C4-2B (cell line): ENCODE data around the gene CSMD2.
"Not testable (repeated sequence)": the region's sequence is repeated elsewhere in the genome, so short reads cannot be mapped to it uniquely, and the experiment has no call there.

Source experiments
- H3K27ac ChIP-seq: fragments of 450-650 bp; 2 replicates; pipeline ENCODE4 v1.5.1; 2017
- CTCF ChIP-seq: fragments of 450-650 bp; conservative IDR thresholded peaks from 2 replicates; pipeline ENCODE4 v1.5.1; 2017; ENCODE audit warnings: mild to moderate bottlenecking
- ZFX ChIP-seq: fragments of 450-650 bp; IDR thresholded peaks from 2 replicates; pipeline ENCODE4 v1.6.1; 2017

CSMD2 gene

GRCh38 chr1:34029515-34029914 lies 135.5 kb downstream of the CSMD2 start:
- TF ChIP-seq CTCF = no peak
- no peak for TF ChIP-seq ZFX
- no peak overlapping the region for H3K27ac ChIP-seq

GRCh38 chr1:34028381-34029055 lies 136.5 kb downstream of the CSMD2 start:
- no peak overlapping the region for H3K27ac ChIP-seq
- TF ChIP-seq CTCF (no peak), ZFX (no peak)

- TF ChIP-seq CTCF (no peak), ZFX (no peak)
- no peak overlapping the region for H3K27ac ChIP-seq
Observed at GRCh38 chr1:34025675-34026074, 139.4 kb downstream of the CSMD2 start.

- TF ChIP-seq CTCF = no peak
- TF ChIP-seq ZFX = no peak
- H3K27ac ChIP-seq = no peak overlapping the region
Observed at GRCh38 chr1:34024485-34024884, 140.5 kb downstream of the CSMD2 start.

- TF ChIP-seq CTCF = no peak
- TF ChIP-seq ZFX = no peak
- H3K27ac ChIP-seq = no peak overlapping the region
Observed at GRCh38 chr1:34019741-34020552, 145.1 kb downstream of the CSMD2 start.

GRCh38 chr1:34018285-34018684 lies 146.7 kb downstream of the CSMD2 start:
- H3K27ac ChIP-seq = no peak overlapping the region
- TF ChIP-seq CTCF (no peak), ZFX (no peak)

- not testable (repeated sequence) for H3K27ac ChIP-seq
Observed at GRCh38 chr1:34016281-34016680, 148.7 kb downstream of the CSMD2 start.
